Ishikawa (cell line): ENCODE data around the gene ACOX2.

Experiments
- CEBPB ChIP-seq: IDR thresholded peaks from 2 replicates; pipeline ENCODE4 v1.6.1; 2012
- CREB1 ChIP-seq: IDR thresholded peaks from 2 replicates; pipeline ENCODE4 v1.6.1; 2012; ENCODE audit warnings: low read depth
- EGR1 ChIP-seq: IDR thresholded peaks from 2 replicates; pipeline ENCODE4 v1.6.1; 2012
- EP300 ChIP-seq: IDR thresholded peaks from 2 replicates; pipeline ENCODE4 v1.6.1; 2012; ENCODE audit warnings: borderline replicate concordance
- FOXM1 ChIP-seq: IDR thresholded peaks from 2 replicates; pipeline ENCODE4 v1.6.1; 2012; ENCODE audit warnings: low read depth, borderline replicate concordance
- NFIC ChIP-seq: IDR thresholded peaks from 2 replicates; pipeline ENCODE4 v1.6.1; 2012
- RAD21 ChIP-seq: IDR thresholded peaks from 2 replicates; pipeline ENCODE4 v1.6.1; 2012; ENCODE audit warnings: low read depth
- TAF1 ChIP-seq: IDR thresholded peaks from 2 replicates; pipeline ENCODE4 v1.6.1; 2012; ENCODE audit warnings: low read depth, mild to moderate bottlenecking
- TCF12 ChIP-seq: IDR thresholded peaks from 2 replicates; pipeline ENCODE4 v1.6.1; 2012; ENCODE audit warnings: low read depth
- TEAD4 ChIP-seq: IDR thresholded peaks from 2 replicates; pipeline ENCODE4 v1.6.1; 2012
- YY1 ChIP-seq: IDR thresholded peaks from 2 replicates; pipeline ENCODE4 v1.6.1; 2012; ENCODE audit warnings: low read depth
- ZBTB7A ChIP-seq: IDR thresholded peaks from 2 replicates; pipeline ENCODE4 v1.6.1; 2012; ENCODE audit warnings: low read depth
- TF ChIP-seq, protein P1 (sequence below): IDR thresholded peaks from 2 replicates; pipeline ENCODE4 v1.6.1; 2012; ENCODE audit warnings: low read depth, mild to moderate bottlenecking
- TF ChIP-seq, protein P2 (sequence below): IDR thresholded peaks from 2 replicates; pipeline ENCODE4 v1.6.1; 2012
- TF ChIP-seq, protein P3 (sequence below): IDR thresholded peaks from 2 replicates; pipeline ENCODE4 v1.6.1; 2012

The ACOX2 gene

DNA sequence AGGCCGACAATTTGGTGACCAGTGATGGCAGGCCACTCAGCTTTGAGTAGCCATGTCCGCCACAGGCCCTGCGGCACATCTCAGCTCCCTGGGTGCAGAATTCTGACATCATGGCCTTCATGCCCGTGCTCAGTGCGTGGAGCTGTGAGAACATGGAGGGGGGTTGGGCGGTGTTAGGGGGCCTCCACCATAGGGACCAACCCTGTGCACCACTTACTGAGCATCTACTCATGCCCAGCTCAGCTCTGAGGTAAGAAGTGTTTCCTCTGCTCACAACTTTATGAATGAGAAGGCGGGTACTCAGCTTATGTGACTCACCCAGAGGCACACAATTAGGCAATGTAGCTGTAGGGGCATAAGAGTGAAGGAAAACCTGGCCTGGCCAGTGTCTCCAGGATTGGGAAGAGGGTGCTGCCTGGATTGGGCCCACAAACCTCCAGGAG, 10.5 kb downstream of the ACOX2 start:
- TF ChIP-seq EP300 (peak; percentile 69; the same call in 1 of the 2 replicates), FOXM1 (no peak), CREB1 (0 out of 2 replicates have a peak, but pooled peaks have one; percentile 44), ZBTB7A (no peak), TCF12 (peak; percentile 72), CEBPB (peak; percentile 97), TAF1 (no peak), YY1 (peak; percentile 68; the same call in 1 of the 2 replicates), NFIC (no peak), RAD21 (peak; percentile 34; the same call in 1 of the 2 replicates), TEAD4 (peak; percentile 67), EGR1 (no peak; the same call in 1 of the 2 replicates)
- TF ChIP-seq, protein P1, sequence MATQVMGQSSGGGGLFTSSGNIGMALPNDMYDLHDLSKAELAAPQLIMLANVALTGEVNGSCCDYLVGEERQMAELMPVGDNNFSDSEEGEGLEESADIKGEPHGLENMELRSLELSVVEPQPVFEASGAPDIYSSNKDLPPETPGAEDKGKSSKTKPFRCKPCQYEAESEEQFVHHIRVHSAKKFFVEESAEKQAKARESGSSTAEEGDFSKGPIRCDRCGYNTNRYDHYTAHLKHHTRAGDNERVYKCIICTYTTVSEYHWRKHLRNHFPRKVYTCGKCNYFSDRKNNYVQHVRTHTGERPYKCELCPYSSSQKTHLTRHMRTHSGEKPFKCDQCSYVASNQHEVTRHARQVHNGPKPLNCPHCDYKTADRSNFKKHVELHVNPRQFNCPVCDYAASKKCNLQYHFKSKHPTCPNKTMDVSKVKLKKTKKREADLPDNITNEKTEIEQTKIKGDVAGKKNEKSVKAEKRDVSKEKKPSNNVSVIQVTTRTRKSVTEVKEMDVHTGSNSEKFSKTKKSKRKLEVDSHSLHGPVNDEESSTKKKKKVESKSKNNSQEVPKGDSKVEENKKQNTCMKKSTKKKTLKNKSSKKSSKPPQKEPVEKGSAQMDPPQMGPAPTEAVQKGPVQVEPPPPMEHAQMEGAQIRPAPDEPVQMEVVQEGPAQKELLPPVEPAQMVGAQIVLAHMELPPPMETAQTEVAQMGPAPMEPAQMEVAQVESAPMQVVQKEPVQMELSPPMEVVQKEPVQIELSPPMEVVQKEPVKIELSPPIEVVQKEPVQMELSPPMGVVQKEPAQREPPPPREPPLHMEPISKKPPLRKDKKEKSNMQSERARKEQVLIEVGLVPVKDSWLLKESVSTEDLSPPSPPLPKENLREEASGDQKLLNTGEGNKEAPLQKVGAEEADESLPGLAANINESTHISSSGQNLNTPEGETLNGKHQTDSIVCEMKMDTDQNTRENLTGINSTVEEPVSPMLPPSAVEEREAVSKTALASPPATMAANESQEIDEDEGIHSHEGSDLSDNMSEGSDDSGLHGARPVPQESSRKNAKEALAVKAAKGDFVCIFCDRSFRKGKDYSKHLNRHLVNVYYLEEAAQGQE = no peak; the same call in 1 of the 2 replicates
- TF ChIP-seq, protein P2, sequence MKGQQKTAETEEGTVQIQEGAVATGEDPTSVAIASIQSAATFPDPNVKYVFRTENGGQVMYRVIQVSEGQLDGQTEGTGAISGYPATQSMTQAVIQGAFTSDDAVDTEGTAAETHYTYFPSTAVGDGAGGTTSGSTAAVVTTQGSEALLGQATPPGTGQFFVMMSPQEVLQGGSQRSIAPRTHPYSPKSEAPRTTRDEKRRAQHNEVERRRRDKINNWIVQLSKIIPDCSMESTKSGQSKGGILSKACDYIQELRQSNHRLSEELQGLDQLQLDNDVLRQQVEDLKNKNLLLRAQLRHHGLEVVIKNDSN = no peak
- TF ChIP-seq, protein P3, sequence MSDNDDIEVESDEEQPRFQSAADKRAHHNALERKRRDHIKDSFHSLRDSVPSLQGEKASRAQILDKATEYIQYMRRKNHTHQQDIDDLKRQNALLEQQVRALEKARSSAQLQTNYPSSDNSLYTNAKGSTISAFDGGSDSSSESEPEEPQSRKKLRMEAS = peak; percentile 53; the same call in 1 of the 2 replicates

DNA sequence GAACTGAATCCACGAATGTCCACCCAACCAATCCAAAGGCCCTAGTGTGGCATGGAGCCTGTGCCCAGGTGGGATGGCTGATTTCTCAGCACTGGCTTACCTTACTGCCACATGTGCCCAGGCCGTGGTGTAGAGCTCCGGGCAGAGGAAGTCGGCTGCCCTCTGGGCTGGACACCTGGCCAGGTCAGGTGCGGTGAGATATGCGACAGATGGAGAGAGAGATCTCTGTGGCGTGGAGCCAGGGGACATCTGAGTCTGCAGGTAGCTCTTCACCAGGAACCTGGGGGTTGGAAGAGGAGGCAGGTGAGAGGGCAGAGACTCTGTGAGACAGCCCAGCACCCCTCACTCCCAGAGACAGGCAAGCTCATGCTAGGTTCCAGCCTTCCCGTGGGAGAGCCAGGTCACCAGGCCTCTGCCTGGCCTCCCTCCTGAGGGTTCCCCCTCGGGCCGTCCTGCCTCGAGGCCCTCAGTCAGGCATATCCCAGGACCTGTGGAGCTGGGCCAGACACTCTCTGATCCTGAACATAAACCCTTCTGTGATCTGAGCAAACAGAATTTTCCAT, 12.6 kb downstream of the ACOX2 start:
- TF ChIP-seq CEBPB (no peak), ZBTB7A (no peak), RAD21 (no peak), TAF1 (no peak), NFIC (no peak), CREB1 (no peak), TCF12 (no peak), TEAD4 (no peak)
- TF ChIP-seq, protein P2 = no peak
- TF ChIP-seq, protein P3 = no peak

DNA sequence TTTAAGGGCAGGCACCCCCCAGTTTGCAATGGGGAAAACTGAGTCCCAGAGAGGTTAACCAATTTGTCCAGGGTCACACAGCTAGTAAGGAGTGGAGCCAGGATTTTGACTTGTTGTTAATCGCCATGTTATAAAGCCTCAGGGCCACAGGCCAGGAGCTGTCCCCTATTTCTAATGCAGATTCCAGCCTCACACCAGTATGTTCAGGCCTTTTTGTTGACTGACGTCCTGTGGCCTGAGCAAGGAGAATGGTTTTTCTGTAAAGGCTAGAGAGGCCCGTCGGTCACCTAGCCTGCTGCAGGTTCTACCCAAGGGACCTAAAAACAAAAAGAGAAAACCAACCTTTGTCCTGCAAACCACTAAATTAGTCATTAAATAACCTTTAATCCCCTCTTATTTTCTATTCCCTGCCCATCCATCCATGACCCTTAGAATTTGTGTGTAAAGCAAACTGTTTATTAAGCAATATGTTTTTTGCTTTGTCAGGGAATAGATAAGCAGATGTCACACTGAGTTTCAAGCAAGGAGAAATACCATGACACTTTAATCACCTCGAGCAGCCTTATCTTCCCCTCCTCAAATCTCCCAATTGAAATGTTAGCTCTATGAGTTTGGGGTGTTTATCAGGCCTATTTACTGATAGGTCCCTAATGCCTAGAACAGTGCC, 14.1 kb downstream of the ACOX2 start:
- TF ChIP-seq FOXM1 = no peak
- TF ChIP-seq EP300 = no peak
- no peak for TF ChIP-seq TAF1
- TF ChIP-seq TEAD4 = no peak
- TF ChIP-seq, protein P3 = no peak
- TF ChIP-seq, protein P2 = no peak
- TF ChIP-seq TCF12 = no peak
- no peak for TF ChIP-seq EGR1

DNA sequence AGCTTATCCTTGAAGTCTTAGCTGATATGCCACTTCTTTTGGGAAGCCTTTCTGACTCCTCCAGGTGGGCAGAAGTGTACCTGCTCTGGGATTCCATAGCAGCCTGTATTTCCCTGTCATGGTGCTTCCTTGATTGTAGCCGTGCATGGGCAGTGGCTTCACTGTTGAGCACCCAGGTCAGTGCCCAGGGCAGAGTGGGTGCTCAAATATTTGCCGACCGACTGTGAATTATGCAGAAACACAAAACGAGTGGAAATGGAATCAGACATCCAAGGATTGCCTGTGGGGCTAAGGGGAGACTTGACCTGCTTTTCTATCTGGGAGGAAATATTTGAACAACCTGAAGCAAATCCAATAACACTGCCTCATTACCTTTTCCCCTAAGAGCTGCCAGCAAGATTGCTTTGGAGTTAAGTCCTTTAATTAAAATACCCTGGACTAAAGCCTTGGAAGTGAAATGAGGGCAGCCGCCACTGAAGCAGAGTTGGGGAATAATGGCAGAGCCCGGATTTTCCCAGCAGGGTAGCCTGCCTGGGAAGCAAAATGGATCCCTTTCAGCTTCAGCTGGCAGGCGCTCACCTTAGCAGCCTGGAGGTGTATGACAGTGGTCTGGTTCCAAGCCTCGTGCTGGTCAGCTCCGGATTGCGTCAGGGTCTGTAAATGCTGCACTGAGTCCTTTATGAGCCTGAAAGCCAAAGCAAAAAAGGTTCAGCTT, 14.9 kb downstream of the ACOX2 start:
- no peak for TF ChIP-seq RAD21
- TF ChIP-seq, protein P2 = no peak
- TF ChIP-seq CEBPB = peak; percentile 46; the same call in 1 of the 2 replicates
- no peak for TF ChIP-seq TAF1
- TF ChIP-seq, protein P1 = peak; percentile 58; the same call in 1 of the 2 replicates
- no peak for TF ChIP-seq CREB1

DNA sequence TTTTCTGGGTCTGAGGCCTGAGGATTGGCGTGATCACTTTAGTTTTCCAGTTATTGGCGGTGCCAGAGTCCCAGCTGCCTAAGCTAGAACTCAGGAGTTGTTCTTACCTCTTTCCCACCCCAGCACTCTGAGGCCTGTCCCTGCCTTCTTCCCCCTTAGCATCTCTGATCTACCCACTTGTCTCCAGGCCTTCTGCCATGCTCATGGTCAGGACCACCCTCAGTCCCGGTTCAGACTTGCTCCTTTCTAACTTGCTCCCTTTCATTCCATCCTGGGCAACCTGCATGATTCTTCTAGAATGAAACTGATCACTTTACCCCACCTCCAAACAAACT, 15.7 kb downstream of the ACOX2 start:
- TF ChIP-seq, protein P2 = no peak
- TF ChIP-seq, protein P1 = no peak
- TF ChIP-seq YY1 (no peak), CEBPB (no peak), EP300 (no peak), TEAD4 (no peak), FOXM1 (no peak), TCF12 (no peak), CREB1 (no peak), EGR1 (no peak), RAD21 (no peak), TAF1 (no peak), ZBTB7A (no peak), NFIC (no peak)
- TF ChIP-seq, protein P3 = no peak
